Measurements from ENCODE around the gene ECSCR. TPM values are rescaled to one million over a fixed set of nuclear protein-coding genes. Genes with fewer than 3 reads are reported as not detected.

Gene ECSCR
- total RNA-seq, 4 donors from 2014 or later = 10.0 to 25.4 (median 19.0) TPM

- no peak for TF ChIP-seq CTCF (IDR thresholded peaks at IDR 0.05; ENCODE audit: low read depth)
Observed at GRCh38 chr5:139406963-139407362, 55.6 kb downstream of the ECSCR start.

GRCh38 chr5:139404484-139404840, 58.1 kb downstream of the ECSCR start:
- no peak for TF ChIP-seq CTCF (IDR thresholded peaks at IDR 0.05; ENCODE audit: low read depth)

GRCh38 chr5:139403787-139404483, 58.6 kb downstream of the ECSCR start, which contains the start of gene SPATA24:
Gene SPATA24, minus strand, starts transcription at chr5:139404089. Its CDS starts 29 bp downstream, at chr5:139404060.
- no peak for TF ChIP-seq CTCF (IDR thresholded peaks at IDR 0.05; ENCODE audit: low read depth)

GRCh38 chr5:139403418-139403786, 59.1 kb downstream of the ECSCR start:
- TF ChIP-seq CTCF (IDR thresholded peaks at IDR 0.05; ENCODE audit: low read depth) = no peak

GRCh38 chr5:139402561-139403158, 59.9 kb downstream of the ECSCR start:
- no peak for TF ChIP-seq CTCF (IDR thresholded peaks at IDR 0.05; ENCODE audit: low read depth)

- TF ChIP-seq CTCF (IDR thresholded peaks at IDR 0.05; ENCODE audit: low read depth) = no peak
Observed at GRCh38 chr5:139401546-139401945, 61.0 kb downstream of the ECSCR start.

GRCh38 chr5:139399501-139400121, 62.9 kb downstream of the ECSCR start:
- TF ChIP-seq CTCF (IDR thresholded peaks at IDR 0.05; ENCODE audit: low read depth) = no peak
